CD4-positive, alpha-beta T cell treated with Interleukin-17A for 4 hours (primary cell): ENCODE measurements around the gene KRTAP12-2.
"Not testable (repeated sequence)": the region's sequence is repeated elsewhere in the genome, so short reads cannot be mapped to it uniquely, and the experiment has no call there.

Experiments used
- DNase-seq: peaks from one replicate; pipeline ENCODE4 v3.0.0-alpha.2; 2020; ENCODE audit warnings: mixed read lengths

The KRTAP12-2 gene

GRCh38 chr21:44702111-44702972, 35.6 kb upstream of the KRTAP12-2 start:
- DNase-seq = no peak

DNA sequence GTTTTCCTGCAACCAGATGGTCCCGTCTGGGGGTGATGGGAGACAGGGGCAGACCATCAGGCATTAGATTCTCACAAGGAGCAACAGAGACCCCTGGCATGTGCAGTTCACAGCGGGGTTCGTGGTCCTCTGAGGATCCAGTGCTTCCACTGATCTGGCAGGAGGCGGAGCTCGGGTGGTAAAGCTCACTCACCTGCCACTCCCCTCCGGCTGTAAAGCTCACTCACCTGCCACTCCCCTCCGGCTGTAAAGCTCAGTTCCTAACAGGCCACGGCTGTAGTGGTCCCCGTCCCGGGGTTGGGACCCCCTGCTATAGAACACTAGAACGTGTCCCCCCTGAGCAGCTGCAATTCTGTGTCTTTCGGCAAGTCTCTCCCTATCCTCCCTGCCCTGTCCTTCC, 34.8 kb upstream of the KRTAP12-2 start:
- DNase-seq = no peak

DNA sequence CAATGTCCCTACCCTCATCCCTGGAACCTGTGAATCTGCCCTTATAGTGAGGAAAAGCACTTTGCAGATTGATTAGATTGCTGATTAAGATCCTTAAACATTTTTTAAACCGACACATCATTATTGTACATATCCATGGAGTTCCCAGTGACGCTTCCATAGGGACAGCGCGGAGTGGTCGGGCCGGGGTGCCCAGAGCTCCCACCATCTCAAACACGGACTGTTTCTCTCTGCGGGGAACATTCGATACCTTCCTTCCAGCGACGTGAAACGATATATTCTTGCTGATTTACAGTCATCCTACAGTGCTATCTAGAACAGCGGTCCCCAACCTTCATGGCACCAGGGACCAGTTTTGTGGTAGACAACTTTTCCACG, 34.3 kb upstream of the KRTAP12-2 start:
- DNase-seq = no peak

GRCh38 chr21:44700101-44701022, 33.6 kb upstream of the KRTAP12-2 start:
- no peak for DNase-seq

- no peak for DNase-seq
These were observed 32.8 kb upstream of the KRTAP12-2 start for GRCh38 chr21:44699502-44700001.

GRCh38 chr21:44697811-44698734, 31.3 kb upstream of the KRTAP12-2 start:
- DNase-seq = no peak

GRCh38 chr21:44697172-44697810, 30.6 kb upstream of the KRTAP12-2 start, which contains the start of gene KRTAP10-12:
Gene KRTAP10-12, plus strand, starts transcription at chr21:44697172. Its CDS starts 30 bp downstream, at chr21:44697202.
- DNase-seq = not testable (repeated sequence)

DNA sequence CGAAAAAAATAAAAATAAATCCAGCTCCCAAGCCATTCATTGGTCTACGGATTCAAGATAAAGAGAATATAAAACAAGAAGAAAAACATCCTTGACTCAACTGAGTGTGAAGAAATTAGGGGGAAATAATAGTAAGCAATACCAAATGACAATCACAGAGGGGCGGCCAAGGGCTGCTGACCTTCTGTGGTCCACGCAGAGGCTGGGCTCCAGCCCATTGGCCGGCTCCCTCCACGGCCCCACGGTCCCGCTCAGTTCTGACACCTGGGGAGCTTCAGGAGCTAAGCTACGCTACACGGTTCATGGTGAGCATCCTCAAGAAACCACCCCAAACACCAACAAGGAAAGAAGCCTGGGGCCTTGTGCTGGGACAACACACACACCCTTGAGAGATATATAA, 29.8 kb upstream of the KRTAP12-2 start:
- DNase-seq = no peak

- no peak for DNase-seq
These were observed 28.9 kb upstream of the KRTAP12-2 start for GRCh38 chr21:44695641-44696040.

GRCh38 chr21:44695184-44695583, 28.5 kb upstream of the KRTAP12-2 start:
- DNase-seq = no peak

DNA sequence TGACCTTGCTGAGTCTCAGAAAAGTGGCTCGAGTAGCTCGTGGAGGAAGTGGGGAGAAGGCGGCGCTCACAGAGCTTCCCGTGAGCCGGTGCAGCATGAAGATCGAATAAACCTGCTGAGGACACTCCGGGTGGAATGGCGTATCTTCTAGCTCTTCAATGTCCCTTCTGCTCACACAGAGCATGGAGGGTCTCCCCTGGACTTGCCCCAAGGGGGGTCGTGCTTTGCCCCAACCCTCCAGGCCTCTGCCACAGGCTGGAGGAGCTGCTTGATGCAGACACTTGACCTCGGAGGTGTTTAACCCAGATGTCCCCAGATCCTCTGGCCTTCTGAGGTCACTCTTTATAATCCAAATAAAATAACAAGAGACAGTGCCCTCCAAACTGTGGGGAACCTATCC, 28.0 kb upstream of the KRTAP12-2 start:
- DNase-seq = no peak

- DNase-seq = no peak
These were observed 26.2 kb upstream of the KRTAP12-2 start for GRCh38 chr21:44692798-44693512.

DNA sequence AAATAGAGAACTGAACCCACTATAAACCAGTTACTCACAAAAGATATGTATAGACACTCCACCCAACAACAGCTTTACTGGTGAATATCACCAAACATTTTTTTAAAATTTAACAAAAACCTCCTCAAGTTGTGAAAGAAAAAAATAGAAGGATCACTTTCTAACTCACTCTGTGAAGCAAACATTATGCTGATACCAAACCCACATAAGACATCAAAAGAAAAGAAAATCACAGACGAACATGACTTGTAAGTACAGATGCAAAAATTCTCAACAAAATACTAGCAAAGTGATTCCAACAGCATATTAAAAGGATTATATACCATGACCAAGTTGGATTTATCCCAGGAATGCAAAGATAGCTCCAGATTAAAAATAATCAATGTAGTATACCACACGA, 25.0 kb upstream of the KRTAP12-2 start:
- DNase-seq = no peak

DNA sequence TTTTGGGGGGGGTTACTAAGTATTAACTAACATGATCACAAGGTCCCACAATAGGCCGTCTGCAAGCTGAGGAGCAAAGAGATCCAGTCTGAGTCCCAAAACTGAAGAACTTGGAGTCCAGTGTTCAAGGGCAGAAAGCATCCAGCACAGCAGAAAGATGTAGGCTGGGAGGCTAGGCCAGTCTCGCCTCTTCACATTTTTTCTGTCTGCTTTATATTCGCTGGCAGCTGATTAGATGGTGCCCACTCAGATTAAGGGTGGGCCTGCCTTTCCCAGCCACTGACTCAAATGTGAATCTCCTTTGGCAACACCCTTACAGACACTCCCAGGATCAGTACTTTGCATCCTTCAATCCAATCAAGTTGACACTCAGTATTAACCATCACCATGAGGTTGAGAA, 23.0 kb upstream of the KRTAP12-2 start:
- DNase-seq = not testable (repeated sequence)

- no peak for DNase-seq
These were observed 20.9 kb upstream of the KRTAP12-2 start for GRCh38 chr21:44687671-44688070.

DNA sequence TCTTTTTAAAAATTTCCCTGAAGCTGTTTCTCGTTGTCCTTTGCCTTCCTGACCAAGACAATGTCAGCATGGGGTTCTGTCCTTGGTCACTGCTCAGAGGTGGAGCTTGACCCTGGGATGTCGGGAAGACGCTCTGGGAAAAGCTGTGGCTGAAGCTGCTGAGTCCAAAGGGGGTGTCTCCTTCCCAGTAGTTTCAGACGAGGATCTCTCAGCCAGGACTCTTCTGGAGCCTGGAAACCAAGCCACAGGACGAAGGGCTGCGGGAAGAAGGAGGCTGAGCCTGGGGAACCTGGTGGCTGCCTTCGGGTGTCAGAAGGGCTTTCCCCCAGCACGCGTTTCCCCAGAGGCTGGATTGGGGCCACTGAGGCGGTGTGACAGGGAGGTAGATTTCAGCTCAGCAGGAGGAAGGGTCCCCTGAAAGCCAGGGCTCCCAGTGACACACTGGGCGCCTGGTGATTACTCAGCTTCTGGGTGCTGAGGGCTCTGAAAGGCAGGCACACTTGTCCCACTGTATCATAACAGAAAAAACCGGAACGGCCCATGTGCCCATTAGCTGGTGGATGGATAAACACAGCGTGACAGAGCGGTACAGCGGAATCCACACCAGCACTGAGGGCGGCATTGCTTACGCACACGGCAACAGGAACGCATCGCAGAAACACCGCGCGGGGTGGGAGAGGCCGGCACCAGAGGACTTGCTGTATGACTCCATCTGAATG, 20.3 kb upstream of the KRTAP12-2 start:
- no peak for DNase-seq

GRCh38 chr21:44686000-44686781, 19.5 kb upstream of the KRTAP12-2 start:
- no peak for DNase-seq

DNA sequence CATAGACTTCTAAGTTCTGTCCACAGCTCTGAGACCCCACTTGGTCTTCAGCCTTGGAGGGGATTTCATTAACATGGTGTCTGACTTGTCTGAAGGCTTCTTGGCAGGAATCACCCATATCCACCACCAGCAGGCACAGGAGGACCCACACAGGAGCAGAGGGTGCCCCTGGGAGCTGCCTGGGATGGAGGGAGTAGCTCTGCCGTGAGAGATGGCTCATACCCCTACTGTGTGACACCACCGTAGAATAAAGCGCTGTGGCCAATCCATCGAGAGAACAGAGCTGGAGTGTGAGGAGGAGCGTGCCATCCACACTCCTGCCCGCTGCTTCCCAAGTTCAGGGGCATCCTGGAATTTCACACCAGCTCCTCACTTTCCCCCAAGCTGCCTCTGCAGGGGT, 18.3 kb upstream of the KRTAP12-2 start:
- not testable (repeated sequence) for DNase-seq

DNA sequence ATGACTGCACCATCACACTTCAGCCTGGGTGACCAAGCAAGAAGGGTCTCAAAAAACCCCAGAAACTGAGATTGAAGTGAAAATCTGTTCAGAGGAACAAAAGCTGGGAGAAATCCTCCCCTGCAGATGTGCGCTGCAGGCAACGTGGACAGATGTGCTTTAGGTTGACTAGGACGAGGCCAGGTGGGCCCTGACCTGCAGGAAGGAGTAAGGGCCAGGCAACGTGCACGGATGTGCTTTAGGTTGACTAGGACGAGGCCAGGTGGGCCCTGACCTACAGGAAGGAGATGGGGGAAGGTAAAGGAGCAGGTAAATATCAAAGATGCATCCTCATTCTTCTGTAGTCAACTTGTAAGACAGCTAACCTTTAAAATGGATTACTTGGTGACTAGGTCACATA, 17.8 kb upstream of the KRTAP12-2 start:
- DNase-seq = no peak

DNA sequence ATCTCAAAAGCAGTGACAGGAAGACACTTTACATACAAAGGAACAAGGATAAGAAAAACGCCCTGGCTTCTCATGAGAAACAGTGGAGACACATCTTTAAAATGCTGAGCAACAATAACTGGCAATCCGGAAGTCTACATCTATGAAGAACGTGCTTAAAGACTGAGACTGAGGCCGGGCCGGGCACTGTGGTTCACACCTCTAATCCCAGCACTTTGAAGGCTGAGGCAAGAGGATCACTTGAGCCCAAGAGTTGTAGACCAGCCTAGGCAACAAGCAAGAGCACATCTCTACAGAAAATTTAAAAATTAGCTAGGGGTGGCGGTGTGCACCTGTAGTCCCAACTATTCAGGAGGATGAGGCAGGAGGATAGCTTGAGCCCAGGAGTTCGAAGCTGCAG, 17.4 kb upstream of the KRTAP12-2 start:
- no peak for DNase-seq
